ENCODE results near the gene ESRRA.

DNA sequence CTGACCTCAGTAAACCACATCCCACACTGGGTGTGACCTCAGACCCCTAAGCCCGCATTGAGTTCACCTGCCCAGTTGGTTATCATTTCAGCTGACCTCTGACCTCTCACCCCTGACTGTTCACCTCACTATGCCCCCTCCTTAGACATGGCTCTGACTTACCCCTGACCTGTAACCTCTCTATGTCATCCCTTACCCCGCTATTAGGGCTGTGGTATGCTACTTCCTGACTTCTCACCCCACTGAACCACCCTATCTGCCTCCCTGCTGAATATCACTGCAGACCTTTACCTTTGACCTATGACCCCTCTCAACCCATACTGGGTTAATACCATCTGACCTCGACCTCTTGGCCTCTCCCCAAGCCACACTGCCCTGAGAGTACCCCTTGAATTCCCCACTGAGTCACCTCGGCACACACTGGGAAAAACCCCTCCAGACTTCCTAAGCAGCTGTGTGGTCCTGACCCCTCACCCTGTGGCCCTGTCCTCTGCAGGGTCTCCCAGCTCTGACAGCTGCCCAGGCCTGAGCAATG is 45.7 kb upstream of the ESRRA start:
- no peak for TF ChIP-seq SP1 (IDR thresholded peaks at IDR 0.05)
- TF ChIP-seq BHLHE40 (IDR thresholded peaks at IDR 0.05; ENCODE audit: borderline replicate concordance), result no peak
- TF ChIP-seq FOXM1 (IDR thresholded peaks at IDR 0.05; ENCODE audit: borderline replicate concordance), result no peak
- TF ChIP-seq PKNOX1 (IDR thresholded peaks at IDR 0.05), result no peak
- no peak for TF ChIP-seq ZNF384 (IDR thresholded peaks at IDR 0.05)
- TF ChIP-seq NFRKB (IDR thresholded peaks at IDR 0.05), result no peak
- TF ChIP-seq ELF4 (IDR thresholded peaks at IDR 0.05), result no peak
- no peak for TF ChIP-seq LEF1 (IDR thresholded peaks at IDR 0.05; ENCODE audit: borderline replicate concordance)
- no peak for TF ChIP-seq TARDBP (IDR thresholded peaks at IDR 0.05)
- TF ChIP-seq CTBP1 (IDR thresholded peaks at IDR 0.05; ENCODE audit: borderline replicate concordance), result no peak
- no peak for TF ChIP-seq SUZ12 (IDR thresholded peaks at IDR 0.05)

All from HEK293T (cell line).